ENCODE measurements around the gene SLC12A3. TPM values are rescaled to one million over a fixed set of nuclear protein-coding genes. Genes with fewer than 3 reads are reported as not detected.
A peak's percentile ranks its signal among the peaks of the same experiment; 100 is the strongest.

The SLC12A3 gene
- total RNA-seq, 1 donor from 2014 or later = not detected

DNA sequence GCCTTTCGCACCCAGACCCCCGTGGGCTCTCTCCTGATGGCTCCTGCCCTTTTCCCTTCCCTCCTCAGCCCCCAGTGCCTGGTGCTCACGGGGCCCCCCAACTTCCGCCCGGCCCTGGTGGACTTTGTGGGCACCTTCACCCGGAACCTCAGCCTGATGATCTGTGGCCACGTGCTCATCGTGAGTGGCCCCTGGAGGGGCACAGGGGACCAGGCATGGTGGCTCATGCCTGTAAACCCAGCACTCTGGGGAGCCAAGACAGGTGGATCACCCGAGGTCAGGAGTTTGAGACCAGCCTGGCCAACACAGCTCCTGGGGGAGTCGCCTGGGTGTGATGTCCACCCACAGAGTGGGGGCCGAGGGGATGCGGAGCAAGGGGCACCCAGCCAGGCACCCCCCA is 21.3 kb downstream of the SLC12A3 start:
- DNase-seq (ENCODE audit: low read depth in 2 of 2) = no peak

DNA sequence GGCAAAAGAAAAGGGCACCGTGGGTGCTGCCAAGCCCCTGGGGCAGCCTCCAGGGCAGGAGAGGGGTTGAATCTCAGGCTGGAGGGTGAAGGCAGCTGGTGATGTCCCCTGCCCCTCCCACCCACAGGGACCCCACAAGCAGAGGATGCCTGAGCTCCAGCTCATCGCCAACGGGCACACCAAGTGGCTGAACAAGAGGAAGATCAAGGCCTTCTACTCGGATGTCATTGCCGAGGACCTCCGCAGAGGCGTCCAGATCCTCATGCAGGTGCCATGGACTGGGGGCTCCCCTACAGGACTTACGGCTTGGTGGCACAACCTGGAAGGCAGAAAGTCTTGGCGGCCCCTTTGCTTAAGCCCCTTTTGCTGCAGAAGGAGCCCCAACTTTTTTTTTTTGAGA is 21.8 kb downstream of the SLC12A3 start:
- DNase-seq (ENCODE audit: low read depth in 2 of 2) = no peak

GRCh38 chr16:56888806-56889205 is 23.8 kb downstream of the SLC12A3 start:
- DNase-seq (ENCODE audit: low read depth in 2 of 2) = no peak

- no peak for DNase-seq (ENCODE audit: low read depth in 2 of 2)
Measured at GRCh38 chr16:56889206-56889605, 24.2 kb downstream of the SLC12A3 start.

- no peak for DNase-seq (ENCODE audit: low read depth in 2 of 2)
Measured at GRCh38 chr16:56891685-56892084, 26.7 kb downstream of the SLC12A3 start.

DNA sequence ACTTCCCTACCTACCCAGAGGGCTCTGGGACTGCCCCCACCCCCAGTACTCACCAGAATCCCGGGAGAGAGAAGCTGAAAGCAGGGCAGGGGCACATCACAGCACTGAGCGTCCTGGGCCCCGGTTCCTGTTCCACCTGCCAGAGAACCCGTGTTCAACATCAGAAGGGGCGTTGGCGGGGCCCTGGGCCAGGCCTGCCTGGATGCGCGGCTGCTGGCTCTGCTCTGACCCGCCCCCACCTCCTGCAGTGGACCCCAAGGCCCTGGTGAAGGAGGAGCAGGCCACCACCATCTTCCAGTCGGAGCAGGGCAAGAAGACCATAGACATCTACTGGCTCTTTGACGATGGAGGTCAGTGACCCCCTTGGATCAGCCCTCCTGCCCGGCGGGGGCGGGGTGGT is 27.7 kb downstream of the SLC12A3 start:
- no peak for DNase-seq (ENCODE audit: low read depth in 2 of 2)

DNA sequence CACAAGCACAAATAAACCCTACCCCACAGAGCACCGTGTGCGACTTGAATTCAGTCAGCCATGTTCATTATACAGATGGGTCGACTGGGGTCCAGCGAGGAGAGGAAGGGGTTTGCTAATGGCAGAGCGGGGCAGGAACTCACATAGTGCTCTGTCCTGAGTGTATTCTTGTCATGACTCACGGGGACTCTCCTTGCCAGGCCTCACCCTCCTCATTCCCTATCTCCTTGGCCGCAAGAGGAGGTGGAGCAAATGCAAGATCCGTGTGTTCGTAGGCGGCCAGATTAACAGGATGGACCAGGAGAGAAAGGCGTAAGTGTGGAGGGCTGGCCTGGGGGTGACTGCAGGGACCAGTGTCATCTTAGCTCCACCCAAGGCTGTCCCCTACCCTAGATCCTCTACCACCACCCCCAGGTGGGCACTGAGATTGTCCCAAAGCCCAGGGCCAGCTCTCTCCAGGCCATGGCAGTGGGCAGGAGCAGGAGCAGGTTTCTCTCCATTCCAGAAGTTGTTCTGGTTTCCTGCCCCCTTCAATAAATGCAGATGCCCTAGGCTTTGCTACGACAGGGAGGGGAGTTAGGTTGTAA is 29.4 kb downstream of the SLC12A3 start:
- no peak for DNase-seq (ENCODE audit: low read depth in 2 of 2)

DNA sequence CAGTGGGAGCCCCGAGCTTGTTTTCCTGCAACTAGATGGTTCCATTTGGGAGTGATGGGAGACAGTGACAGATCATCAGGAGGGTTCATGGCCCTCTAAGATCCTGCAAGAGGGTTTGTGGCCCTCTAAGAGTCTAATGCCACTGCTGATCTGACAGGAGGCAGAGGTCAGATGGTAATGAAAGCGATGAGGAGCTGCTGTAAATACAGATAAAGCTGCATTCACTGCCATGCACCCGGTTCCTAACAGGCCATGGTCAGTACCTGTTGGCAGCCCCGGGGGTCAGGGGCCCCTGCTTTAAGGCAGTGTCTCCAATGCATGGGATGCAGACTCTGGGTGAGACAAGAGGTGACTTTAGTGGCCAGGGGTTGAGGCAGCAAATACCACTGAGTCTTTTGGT is 30.8 kb downstream of the SLC12A3 start:
- no peak for DNase-seq (ENCODE audit: low read depth in 2 of 2)

DNA sequence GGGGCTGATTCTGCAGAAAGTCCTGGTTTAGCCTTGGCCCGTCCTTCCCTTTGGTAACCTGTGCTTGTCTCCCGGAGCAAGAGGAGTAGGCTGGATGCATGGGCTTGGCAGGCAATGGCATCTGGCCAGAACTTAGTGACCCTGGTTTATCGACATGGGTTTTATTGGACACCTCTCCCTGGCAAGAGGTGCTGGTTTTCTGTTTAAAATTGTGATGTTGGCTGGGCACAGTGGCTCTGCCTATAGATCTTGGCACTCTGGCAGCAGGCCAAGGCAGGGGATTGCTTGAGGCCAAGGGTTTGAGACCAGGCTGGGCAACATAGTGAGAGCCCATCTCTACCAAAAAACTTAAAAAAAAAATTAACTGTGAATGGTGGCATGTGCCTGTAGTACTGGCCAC is 31.2 kb downstream of the SLC12A3 start:
- no peak for DNase-seq (ENCODE audit: low read depth in 2 of 2)

DNA sequence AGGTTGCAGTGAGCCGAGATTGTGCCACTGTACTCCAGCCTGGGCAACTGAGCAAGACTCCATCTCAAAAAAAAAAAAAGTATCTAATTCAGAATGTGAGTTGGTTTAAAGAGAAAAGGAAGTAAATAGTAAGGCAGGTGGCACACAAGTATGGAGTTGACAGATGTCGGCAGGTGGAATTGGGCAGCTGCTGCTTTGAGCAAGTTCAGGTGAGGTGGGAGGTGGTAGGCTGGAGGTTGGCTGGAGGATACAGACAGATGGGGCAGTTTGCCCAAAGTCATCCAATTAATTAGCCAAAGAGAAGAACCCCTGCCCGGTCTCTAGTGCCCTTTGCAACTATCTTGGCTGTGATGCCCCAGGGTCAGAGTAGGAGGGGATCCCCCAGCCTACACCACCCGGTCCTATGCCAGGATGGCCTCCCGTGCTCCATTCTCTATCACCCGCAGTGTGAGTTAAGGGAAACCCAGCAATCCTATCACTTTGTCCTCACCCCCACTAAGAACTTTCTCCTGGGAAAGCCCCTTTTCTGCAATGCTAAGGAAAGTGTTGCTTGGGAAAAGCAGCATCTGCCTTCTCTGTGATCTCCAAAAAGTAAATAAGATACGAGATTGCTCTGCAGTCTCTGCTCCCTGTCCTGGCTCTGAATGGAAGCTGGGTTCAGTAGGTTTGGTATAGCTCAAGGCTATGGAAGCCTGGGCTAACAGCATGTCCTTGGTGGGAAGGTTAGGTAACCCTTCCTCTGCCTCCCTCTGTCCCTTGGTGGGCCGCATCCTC is 32.2 kb downstream of the SLC12A3 start:
- DNase-seq (ENCODE audit: low read depth in 2 of 2) = no peak

- DNase-seq (ENCODE audit: low read depth in 2 of 2) = no peak
Measured at GRCh38 chr16:56898847-56899246, 33.8 kb downstream of the SLC12A3 start.

DNA sequence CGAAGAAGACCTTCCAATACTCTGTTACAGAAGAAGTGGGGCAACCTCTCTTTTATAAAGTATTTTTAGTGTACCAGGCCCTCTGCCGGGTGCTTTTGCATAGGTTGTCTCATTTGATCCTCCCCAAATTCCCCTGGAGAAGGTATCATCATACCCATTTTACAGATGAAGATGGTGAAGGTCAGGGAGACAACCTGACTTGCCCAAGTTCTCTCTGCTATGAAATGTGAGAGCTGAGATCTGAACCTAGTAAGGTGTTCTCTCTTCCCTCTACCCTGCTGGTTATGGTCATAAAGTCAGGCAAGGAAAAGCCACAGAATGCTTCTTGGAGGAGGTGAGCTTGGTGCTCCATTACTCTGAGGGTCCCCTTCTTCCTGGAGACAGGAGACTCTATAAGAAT is 38.9 kb downstream of the SLC12A3 start:
- no peak for DNase-seq (ENCODE audit: low read depth in 2 of 2)

GRCh38 chr16:56907401-56907800 is 42.4 kb downstream of the SLC12A3 start:
- DNase-seq (ENCODE audit: low read depth in 2 of 2) = no peak

DNA sequence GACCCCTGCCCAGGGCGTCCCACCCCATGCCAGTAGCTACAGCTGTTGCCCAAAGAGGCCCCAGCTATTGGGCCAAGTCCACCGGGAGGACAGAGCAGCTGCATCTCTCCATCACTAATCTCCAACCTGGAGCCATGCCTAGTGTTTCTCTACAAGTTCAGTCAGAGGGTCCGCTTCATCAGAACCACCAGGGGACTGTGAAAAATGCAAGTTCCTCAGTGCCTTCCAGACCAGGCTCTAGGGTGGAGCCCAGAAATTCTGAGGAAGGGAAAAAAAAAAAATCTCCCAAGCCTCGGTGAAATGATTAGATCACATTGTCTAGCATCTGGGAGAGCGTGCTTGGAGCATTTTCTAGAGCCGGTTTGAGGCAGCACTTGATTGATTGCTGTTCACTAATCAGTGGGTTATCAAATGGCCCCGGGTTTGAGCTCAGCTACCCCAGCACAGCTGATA is 44.5 kb downstream of the SLC12A3 start:
- no peak for DNase-seq (ENCODE audit: low read depth in 2 of 2)

DNA sequence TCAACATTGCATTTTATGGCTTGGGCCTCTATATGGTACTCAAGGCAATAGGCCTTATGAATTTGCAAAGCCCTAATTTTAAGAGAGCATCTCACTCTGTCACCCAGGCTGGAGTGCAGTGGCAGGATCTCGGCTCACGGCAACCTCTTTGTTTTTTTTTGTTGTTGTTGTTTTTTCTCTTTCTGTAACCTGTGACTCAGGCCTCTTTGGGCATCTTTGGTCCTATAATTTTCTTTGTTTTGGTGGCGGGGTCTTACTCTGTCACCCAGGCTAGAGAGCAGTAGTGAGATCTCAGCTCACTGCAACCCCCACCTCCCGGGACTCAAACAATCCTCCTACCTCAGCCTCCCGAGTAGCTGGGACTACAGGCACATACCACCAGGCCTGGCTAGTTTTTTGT is 45.1 kb downstream of the SLC12A3 start:
- no peak for DNase-seq (ENCODE audit: low read depth in 2 of 2)

DNA sequence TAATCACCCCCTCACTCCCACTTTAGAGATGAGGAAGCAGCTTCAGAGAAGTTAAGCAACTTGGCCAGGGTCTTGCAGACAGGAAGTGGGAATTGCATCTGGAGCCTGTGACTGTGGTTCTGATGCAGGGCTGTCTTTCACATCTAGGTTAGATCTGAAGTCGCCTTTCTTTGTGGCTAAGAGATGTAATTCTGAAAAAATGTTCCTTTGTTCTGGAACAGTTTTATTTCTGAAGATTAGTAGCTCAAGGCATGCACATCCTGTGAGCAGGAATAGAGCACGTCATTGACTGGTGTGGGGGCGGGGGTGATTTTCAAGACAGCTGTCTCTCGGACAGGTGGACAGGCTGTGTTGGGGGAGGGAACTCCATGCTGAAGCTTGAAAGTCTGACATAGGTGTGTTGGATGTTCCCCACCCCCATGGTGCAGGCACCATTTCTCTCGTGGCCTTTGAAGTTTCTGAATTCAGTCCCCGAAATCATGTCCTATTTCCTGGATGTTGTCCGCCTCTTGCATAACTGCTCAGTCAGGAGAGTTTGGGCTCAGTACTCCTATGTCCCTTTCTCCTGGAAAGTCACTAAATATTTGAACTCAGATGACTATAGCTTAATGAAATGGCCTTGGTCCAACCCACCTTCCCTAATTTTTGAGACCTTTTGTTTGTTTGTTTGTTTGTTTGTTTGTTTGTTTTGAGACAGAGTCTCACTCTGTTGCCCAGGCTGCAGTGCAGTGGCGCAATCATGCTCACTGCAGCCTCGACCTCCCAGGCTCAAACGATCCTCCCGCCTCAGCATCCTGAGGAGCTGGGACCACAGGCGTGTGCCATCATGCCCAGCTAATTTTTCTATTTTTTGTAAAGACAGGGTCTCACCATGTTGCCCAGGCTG is 45.9 kb downstream of the SLC12A3 start:
- DNase-seq (ENCODE audit: low read depth in 2 of 2) = no peak

DNA sequence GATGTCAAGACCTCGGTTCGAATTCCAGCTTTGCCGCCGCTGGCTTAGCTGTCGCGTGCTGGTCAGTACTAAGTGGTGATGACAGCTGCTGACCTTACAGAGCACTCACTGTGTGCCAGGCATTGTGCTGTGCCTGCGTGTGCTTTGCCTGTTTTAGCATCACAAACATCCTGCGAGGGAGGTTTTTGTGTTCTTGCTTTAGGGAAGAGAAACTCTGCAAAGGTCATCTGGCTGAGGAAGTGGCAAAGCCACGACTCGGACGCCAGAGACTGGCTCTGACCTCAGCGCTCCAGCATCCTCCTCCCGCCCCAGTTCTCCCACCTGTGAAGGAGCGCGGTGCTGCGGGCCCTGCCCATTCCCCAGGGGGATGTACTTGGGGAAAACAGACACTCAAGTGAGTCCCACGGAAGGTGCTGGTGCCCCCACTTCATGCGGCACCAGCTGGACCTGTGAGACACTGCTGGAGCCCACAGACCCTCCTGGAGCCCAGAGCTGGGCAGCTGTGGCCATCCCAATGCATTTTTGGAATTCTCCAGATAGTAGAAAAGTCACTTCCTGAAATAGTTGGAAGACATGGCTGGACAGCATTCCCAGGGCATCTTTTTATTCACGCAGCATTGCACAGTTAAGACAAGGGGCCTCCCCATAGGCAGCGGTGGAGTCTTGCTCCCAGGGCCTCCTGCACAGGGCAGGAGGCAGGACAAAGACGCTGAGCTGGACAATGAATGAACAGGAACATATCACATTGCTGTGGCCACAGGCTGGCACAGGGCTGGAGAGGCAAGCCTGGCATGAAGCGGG is 47.0 kb downstream of the SLC12A3 start:
- DNase-seq (ENCODE audit: low read depth in 2 of 2) = peak in 1 of 2 donors; percentile 72

DNA sequence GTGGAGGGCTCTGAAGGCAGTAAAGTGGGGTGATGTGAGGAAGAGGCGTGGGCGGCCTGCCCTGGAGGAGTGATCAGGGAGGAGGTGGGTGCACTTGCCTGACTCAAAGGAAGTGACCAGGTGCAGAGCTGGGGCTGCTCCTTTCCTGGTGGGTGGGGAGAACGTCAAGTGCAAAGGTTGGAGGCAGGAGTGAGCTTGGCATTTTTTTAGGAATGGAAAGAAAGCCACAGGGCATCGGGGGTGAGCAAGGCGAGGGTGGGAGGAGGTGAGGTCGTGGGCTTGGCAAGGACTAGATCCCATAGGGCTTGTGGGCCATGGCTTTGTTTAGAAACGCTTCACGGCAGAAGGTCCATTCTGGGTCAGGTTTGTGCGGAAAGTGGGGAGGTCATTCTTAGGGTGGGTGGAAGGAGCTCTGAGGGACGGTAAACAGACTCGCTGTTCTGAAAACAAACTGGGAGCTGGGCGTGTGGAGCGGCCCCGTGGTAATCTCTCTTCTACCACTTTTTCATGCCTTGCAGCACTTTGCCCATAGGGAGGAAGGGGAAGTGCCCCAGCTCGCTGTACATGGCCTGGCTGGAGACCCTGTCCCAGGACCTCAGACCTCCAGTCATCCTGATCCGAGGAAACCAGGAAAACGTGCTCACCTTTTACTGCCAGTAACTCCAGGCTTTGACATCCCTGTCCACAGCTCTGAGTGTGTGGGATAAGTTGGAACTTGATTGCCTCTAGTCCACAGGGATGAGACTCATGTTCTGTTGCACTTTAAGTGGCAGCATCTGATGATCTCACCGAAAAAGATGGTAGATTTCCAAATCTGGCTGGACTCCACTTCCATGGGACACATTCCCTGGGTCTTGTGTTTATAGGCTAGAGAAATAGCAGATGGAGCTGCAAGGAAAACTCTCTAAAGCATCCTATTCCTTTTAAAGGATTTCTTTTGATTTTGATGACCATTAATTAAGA is 48.0 kb downstream of the SLC12A3 start:
- peak in 1 of 2 donors; percentile 48 for DNase-seq (ENCODE audit: low read depth in 2 of 2)

DNA sequence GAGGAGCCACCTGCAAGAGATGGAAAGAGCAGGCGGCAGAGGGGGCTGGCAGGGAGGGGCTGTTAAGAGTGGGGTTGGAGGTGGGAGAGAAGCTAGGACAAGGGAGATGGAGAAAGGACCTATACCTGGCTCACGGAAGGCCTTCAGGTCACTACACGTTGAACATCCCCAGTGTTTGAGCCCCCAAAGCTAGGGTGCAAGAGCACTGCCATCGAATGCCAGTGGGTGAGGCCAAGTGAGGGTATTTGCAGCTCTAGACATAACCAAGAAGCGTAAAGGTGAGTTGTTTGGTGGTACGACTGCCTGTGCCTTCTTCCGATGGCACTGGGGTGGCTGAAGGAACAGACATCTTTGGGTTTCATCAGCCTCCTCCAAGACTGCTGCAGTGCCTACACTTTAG is 49.9 kb downstream of the SLC12A3 start:
- no peak for DNase-seq (ENCODE audit: low read depth in 2 of 2)
